ENCODE measurements around the gene UBXN7. TPM values are rescaled to one million over a fixed set of nuclear protein-coding genes. Genes with fewer than 3 reads are reported as not detected.

The UBXN7 gene
- total and polyA plus RNA-seq, 2 donors (not counting 3 experiments of a cell fraction or from before 2014, with no cell fraction given) = 9.9 to 57.0 TPM

DNA sequence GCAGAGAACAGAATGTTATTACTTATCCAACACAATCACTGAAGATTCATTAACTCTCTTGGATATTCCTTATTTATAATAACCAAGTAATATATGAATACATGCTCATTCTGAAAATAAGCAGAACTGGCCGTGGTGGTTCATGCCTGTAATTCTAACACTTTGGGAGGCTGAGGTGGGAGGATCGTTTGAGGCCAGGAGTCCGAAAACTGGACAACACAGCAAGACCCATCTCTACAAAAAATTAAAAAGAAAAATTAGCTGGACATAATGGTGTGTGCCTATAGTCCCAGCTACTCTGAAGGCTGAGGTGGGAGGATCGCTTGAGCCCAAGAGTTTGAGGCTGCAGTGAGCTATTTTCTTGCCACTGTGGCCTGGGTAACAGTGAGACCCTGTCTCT is 45.5 kb upstream of the UBXN7 start:
- no peak overlapping the region for H2AFZ ChIP-seq (ENCODE audit: low read depth, low read length)
- H3K79me2 ChIP-seq (ENCODE audit: control insufficient read depth, insufficient read depth, low read length) = no peaks in the 10 kb centered on the region
- ChIA-PET POLR2A (no interaction called here), CTCF (no interaction called here)
- H3K4me2 ChIP-seq (ENCODE audit: insufficient read depth, low read length) = no peak overlapping the region
- H3K4me3 ChIP-seq (replicated peaks in 1 of 3; ENCODE audit: insufficient read depth in 1 of 3, low read depth in 1 of 3, low read length in 3 of 3) = no peak overlapping the region
- H3K27ac ChIP-seq (ENCODE audit: insufficient read depth, low read depth, low read length) = no peak overlapping the region
- H3K9ac ChIP-seq (replicated peaks; ENCODE audit: extremely low read depth, insufficient read depth, low read length) = no peak overlapping the region
- no peaks in the 10 kb centered on the region for H3K4me1 ChIP-seq (ENCODE audit: control insufficient read depth, extremely low read depth, insufficient read depth, low read length)
- intact Hi-C loops (cut with micrococcal nuclease) = no loop called here
- peaks cover 11 to 14% of the 10 kb centered on the region in 2 experiments for H3K36me3 ChIP-seq (ENCODE audit: control insufficient read depth in 2 of 2, extremely low read depth in 1 of 2, insufficient read depth in 2 of 2, low read length in 2 of 2)
- FAIRE-seq = peak; percentile 74
- DNase-seq (ENCODE audit: low read depth, low spot score) = no peak
- no peak for TF ChIP-seq GATA2 (IDR thresholded peaks at IDR 0.05; ENCODE audit: insufficient read depth, insufficient read length, low read depth, low read length)
- TF ChIP-seq, protein P1, sequence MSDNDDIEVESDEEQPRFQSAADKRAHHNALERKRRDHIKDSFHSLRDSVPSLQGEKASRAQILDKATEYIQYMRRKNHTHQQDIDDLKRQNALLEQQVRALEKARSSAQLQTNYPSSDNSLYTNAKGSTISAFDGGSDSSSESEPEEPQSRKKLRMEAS (IDR thresholded peaks at IDR 0.05; ENCODE audit: insufficient read depth, insufficient read length) = no peak
- no peak for TF ChIP-seq POLR2AphosphoS5 (IDR thresholded peaks at IDR 0.05; ENCODE audit: insufficient read depth, low read depth, low read length)
- no peak for TF ChIP-seq JUN (IDR thresholded peaks at IDR 0.05; ENCODE audit: borderline replicate concordance, insufficient read depth, insufficient read length, low read depth)
- no peak for TF ChIP-seq FOS (IDR thresholded peaks at IDR 0.05; ENCODE audit: borderline replicate concordance, insufficient read depth, low read length)
- no peak for TF ChIP-seq MYC (IDR thresholded peaks at IDR 0.05; ENCODE audit: low read depth, low read length)
- TF ChIP-seq, protein P2, sequence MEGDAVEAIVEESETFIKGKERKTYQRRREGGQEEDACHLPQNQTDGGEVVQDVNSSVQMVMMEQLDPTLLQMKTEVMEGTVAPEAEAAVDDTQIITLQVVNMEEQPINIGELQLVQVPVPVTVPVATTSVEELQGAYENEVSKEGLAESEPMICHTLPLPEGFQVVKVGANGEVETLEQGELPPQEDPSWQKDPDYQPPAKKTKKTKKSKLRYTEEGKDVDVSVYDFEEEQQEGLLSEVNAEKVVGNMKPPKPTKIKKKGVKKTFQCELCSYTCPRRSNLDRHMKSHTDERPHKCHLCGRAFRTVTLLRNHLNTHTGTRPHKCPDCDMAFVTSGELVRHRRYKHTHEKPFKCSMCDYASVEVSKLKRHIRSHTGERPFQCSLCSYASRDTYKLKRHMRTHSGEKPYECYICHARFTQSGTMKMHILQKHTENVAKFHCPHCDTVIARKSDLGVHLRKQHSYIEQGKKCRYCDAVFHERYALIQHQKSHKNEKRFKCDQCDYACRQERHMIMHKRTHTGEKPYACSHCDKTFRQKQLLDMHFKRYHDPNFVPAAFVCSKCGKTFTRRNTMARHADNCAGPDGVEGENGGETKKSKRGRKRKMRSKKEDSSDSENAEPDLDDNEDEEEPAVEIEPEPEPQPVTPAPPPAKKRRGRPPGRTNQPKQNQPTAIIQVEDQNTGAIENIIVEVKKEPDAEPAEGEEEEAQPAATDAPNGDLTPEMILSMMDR (IDR thresholded peaks at IDR 0.05; ENCODE audit: extremely low read depth in 1 of 2, insufficient read depth in 1 of 2, low read depth in 1 of 2, low read length in 2 of 2) = no peak
- TF ChIP-seq POLR2A (IDR thresholded peaks at IDR 0.05; ENCODE audit: low read depth, low read length) = no peak
- no peak for TF ChIP-seq EZH2 (IDR thresholded peaks at IDR 0.05; ENCODE audit: borderline replicate concordance, low read depth, low read length, severe bottlenecking)
- H3K27me3 ChIP-seq (ENCODE audit: control insufficient read depth in 2 of 2, insufficient read depth in 2 of 2, low read length in 2 of 2) = no peaks in the 10 kb centered on the region
- no peaks in the 10 kb centered on the region for H3K9me3 ChIP-seq (replicated peaks; ENCODE audit: control insufficient read depth, insufficient read depth, low read length)
- dilution Hi-C loops (cut with MboI; ENCODE audit: extremely low pct_ligation_motif_present, low sequenced_read_pairs) = no loop called here
- no peaks in the 10 kb centered on the region for H4K20me1 ChIP-seq (replicated peaks; ENCODE audit: control insufficient read depth, extremely low read depth, insufficient read depth, low read length)
- BruUV-seq (replicated peaks) = no TSS peak
- no peaks in the 10 kb centered on the region for H3K9me1 ChIP-seq (replicated peaks; ENCODE audit: control insufficient read depth, extremely low read depth, insufficient read depth, low read length)

Data from endothelial cell of umbilical vein (primary cell).